ENCODE data around the gene IL18BP.
A peak's percentile ranks its signal among the peaks of the same experiment; 100 is the strongest.

Gene IL18BP

DNA sequence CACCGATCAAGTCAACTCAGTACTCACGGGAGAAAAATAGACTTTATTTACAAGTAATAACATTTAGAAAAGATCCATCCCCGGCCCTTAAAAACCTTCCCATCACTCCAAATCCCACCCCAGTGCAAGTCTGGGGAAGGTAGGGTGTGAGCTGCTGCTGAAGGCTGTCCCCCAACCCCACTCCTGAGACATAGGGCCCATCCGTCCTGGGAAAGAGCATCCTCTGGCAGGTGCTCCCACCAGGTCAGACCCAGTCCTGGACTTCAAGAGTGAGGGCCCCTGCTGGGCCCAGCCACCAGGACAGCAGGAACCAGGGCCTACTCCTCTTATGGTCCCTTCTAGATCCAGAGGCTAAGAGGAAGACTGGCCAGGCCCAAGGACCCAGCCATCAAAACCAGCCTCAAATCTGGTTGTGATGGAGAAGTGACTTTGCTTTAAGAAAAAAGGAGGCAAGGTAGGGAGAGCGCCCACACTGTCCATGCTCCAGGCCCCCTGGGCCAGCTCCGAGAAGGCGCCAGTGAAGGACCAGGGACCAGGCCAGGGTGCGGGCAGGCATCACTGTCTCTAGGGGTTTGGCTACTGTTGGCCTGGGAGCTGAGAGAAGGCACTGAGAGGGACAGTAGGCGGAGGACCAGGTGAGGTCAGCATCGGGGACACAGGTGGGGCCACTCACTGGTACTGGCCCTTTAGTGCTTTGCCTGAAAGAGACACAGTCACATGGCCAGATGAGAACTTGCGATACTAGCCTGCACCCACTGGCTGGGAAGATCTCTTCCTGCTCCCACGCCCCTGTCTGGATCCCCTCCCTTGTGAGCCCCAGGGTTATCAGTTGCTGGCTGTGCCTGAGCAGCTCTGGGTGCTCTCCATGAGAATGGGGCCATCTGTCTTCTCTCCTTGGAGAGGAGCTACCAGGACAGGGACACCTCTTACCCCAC, 4.4 kb downstream of the IL18BP start:
- Mint-ChIP-seq H3K27me3 (no peaks in the 10 kb centered on the region), H3K27ac (peak overlapping the region; percentile 77), H3K4me3 (no peak overlapping the region), H3K36me3 (peaks cover 2% of the 10 kb centered on the region), H3K4me1 (ENCODE audit: low read depth) (peaks cover 31% of the 10 kb centered on the region), H3K9me3 (ENCODE audit: low read depth) (no peaks in the 10 kb centered on the region)

- H3K4me3 Mint-ChIP-seq: no peak overlapping the region
- peaks cover 5% of the 10 kb centered on the region for H3K36me3 Mint-ChIP-seq
- peak overlapping the region; percentile 22 for H3K27ac Mint-ChIP-seq
- no peaks in the 10 kb centered on the region for H3K9me3 Mint-ChIP-seq (ENCODE audit: low read depth)
- no peaks in the 10 kb centered on the region for H3K27me3 Mint-ChIP-seq
- peaks cover 25% of the 10 kb centered on the region for H3K4me1 Mint-ChIP-seq (ENCODE audit: low read depth)
Measured at GRCh38 chr11:72003776-72004171, 5.1 kb downstream of the IL18BP start.

- no peak overlapping the region for H3K4me3 Mint-ChIP-seq
Measured at GRCh38 chr11:72004515-72005346, 6.0 kb downstream of the IL18BP start.

GRCh38 chr11:72005347-72006260, 6.9 kb downstream of the IL18BP start:
- Mint-ChIP-seq H3K27ac (peak overlapping the region; percentile 46), H3K9me3 (ENCODE audit: low read depth) (no peaks in the 10 kb centered on the region), H3K27me3 (no peaks in the 10 kb centered on the region), H3K4me1 (ENCODE audit: low read depth) (peaks cover 7% of the 10 kb centered on the region), H3K4me3 (no peak overlapping the region), H3K36me3 (peaks cover 2% of the 10 kb centered on the region)

More at GRCh38 chr11:72004515-72005346, 6.0 kb downstream of the IL18BP start:
- Mint-ChIP-seq H3K36me3 (peaks cover 2% of the 10 kb centered on the region), H3K27me3 (no peaks in the 10 kb centered on the region), H3K27ac (peak overlapping the region; percentile 28), H3K4me1 (ENCODE audit: low read depth) (peaks cover 15% of the 10 kb centered on the region), H3K9me3 (ENCODE audit: low read depth) (no peaks in the 10 kb centered on the region)

DNA sequence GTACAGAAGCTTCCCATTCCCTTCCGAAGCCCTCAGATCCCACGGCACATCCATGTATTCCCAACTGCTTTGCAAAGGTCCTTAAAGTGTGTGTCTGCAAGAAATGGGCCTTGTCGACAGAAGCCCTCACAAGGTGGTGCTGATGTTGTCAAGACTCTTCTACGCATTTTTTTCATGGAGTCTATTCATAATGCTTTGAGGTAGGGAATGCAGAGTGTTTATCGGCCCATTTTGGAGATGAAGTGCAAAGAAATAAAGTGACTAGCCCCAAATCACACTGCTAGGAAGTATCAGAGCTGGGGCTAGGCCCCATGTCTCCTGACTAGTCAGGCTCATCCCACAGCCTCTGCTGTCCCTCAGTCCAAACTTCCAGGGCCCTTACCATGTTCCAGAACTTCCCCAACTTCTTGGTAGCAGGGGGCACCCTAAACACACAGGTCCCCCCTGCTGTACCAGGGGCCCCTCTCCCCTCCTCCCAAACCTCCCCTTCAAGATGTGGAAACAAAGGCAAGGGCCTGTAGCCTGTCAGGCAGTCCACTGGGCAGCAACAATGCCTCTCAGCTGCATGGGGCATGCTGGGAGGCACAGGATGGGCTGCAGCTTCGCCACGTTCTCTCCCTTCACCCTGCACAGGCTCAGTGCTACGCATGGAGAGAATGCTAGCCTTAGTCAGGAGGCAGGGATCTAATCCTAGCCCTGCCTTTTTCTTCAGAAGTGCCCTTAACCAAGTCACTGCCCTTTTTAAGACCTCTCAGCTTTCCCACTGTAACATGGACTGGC, 7.8 kb downstream of the IL18BP start:
- peak overlapping the region; percentile 58 for H3K27ac Mint-ChIP-seq
- no peak overlapping the region for H3K4me3 Mint-ChIP-seq
- peaks cover 2% of the 10 kb centered on the region for H3K36me3 Mint-ChIP-seq
- H3K9me3 Mint-ChIP-seq (ENCODE audit: low read depth): no peaks in the 10 kb centered on the region
- H3K27me3 Mint-ChIP-seq: no peaks in the 10 kb centered on the region
- H3K4me1 Mint-ChIP-seq (ENCODE audit: low read depth): peaks cover 5% of the 10 kb centered on the region

DNA sequence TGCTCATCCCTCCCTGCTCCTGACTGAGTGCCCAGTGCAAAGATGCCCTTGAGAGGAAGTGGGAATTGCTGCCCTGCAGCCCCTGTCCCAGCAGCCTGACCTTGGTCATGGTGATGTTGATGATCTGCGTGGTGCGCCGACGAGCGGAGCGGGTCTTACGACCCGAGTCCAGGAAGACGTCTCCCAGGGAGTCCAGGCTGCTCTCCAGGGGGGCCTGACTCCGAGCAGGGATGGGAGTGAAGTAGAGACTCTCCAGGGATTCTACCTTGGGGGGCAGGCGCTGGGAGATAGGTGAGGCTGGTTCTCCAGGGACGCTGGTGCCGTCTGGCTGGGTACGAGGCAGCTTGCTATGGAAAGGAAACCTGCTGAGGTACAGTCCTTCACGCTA, 8.4 kb downstream of the IL18BP start:
- Mint-ChIP-seq H3K27ac (peak overlapping the region; percentile 58), H3K27me3 (no peaks in the 10 kb centered on the region), H3K9me3 (ENCODE audit: low read depth) (no peaks in the 10 kb centered on the region)

DNA sequence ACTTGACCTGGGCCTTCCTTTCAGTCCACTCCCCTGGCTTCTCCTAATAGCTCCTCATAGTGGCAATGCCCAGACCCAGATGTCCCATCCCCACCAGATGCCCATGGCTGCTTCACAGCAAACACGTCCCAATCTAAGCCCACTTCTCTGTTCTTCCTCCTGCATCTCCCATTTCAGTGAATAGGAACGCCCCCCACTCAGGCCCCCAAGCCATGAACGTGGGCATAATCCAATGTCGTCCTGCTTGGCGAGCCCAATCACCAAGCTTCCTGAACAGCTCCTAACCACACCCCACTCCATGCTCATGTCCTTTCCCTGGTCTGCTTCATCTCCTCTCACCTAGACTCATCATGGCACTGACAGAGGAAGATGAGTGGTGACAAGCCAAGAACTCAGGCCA, 8.9 kb downstream of the IL18BP start:
- Mint-ChIP-seq H3K27ac (peak overlapping the region; percentile 28), H3K4me1 (ENCODE audit: low read depth) (no peaks in the 10 kb centered on the region), H3K27me3 (no peaks in the 10 kb centered on the region), H3K36me3 (peaks cover 2% of the 10 kb centered on the region), H3K4me3 (no peak overlapping the region), H3K9me3 (ENCODE audit: low read depth) (no peaks in the 10 kb centered on the region)

More for the DNA sequence above, 8.4 kb downstream of the IL18BP start:
- H3K4me1 Mint-ChIP-seq (ENCODE audit: low read depth): peaks cover 2% of the 10 kb centered on the region
- H3K4me3 Mint-ChIP-seq: no peak overlapping the region
- peaks cover 2% of the 10 kb centered on the region for H3K36me3 Mint-ChIP-seq

- no peak overlapping the region for H3K27ac Mint-ChIP-seq
- no peaks in the 10 kb centered on the region for H3K27me3 Mint-ChIP-seq
- no peak overlapping the region for H3K4me3 Mint-ChIP-seq
- peaks cover 2% of the 10 kb centered on the region for H3K36me3 Mint-ChIP-seq
- no peaks in the 10 kb centered on the region for H3K4me1 Mint-ChIP-seq (ENCODE audit: low read depth)
- no peaks in the 10 kb centered on the region for H3K9me3 Mint-ChIP-seq (ENCODE audit: low read depth)
Measured at GRCh38 chr11:72008728-72009127, 10.0 kb downstream of the IL18BP start.

DNA sequence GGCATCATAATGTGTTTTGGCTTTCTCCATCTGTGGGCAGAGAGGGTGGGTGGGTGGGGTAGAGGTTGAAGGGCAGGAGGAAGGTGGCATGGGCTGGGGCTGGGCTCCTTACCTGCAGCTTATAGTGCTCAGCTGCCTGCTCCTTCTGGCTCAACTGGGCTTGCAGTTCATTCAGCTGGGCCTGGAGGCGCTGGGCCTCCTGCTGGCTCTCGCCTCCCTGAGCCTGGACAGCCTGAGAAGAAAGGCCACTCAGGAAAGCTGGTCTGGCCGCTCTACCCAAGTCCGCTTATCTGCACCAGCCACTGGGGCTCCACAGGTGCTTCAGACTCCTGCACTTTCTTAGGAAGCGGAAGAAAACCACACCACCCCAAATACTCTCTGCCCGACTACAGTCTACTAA, 10.4 kb downstream of the IL18BP start:
- H3K27me3 Mint-ChIP-seq: no peaks in the 10 kb centered on the region
- peak overlapping the region; percentile 77 for H3K27ac Mint-ChIP-seq
- H3K4me1 Mint-ChIP-seq (ENCODE audit: low read depth): no peaks in the 10 kb centered on the region
- H3K9me3 Mint-ChIP-seq (ENCODE audit: low read depth): no peaks in the 10 kb centered on the region
- peaks cover 2% of the 10 kb centered on the region for H3K36me3 Mint-ChIP-seq
- no peak overlapping the region for H3K4me3 Mint-ChIP-seq

DNA sequence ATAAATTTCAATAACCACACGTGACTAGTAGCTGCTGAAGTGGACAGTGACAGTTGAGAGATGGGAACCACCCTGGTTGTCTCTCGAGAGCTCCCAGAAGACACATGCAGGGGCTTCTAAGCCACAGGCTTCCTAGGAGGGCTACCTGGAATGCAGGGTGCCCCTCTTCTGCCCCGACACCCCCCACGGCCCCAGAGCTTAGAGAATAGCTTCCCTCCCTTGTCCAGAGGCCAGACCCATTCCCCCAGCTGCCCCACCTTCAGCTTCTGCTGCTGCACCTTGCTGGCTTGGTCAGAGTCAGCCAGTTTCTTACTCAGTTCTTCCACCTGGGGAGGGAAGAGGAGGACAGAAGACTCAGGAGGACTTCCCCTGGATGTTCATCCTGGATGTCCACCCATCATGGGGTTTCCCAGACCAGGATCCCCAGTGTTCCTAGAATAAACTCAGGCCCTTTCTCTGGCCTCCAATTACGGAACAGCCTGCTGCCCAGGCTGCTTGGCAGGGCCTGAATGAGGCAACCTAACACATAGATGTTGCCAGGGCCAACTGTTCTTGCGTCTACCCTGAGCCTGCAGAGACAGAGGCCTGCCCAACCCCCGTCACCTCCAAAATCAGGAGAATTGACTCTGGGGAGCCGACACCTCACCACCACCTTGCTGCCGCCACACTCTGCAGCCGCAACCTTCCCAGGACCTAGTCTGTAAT, 12.0 kb downstream of the IL18BP start:
- H3K27ac Mint-ChIP-seq: peak overlapping the region; percentile 22

GRCh38 chr11:72012091-72012630, 13.5 kb downstream of the IL18BP start:
- H3K36me3 Mint-ChIP-seq: peaks cover 2% of the 10 kb centered on the region
- peak overlapping the region; percentile 13 for H3K27ac Mint-ChIP-seq
- H3K9me3 Mint-ChIP-seq (ENCODE audit: low read depth): no peaks in the 10 kb centered on the region
- H3K4me1 Mint-ChIP-seq (ENCODE audit: low read depth): no peaks in the 10 kb centered on the region
- no peak overlapping the region for H3K4me3 Mint-ChIP-seq
- H3K27me3 Mint-ChIP-seq: no peaks in the 10 kb centered on the region

More for the DNA sequence above, 12.0 kb downstream of the IL18BP start:
- no peaks in the 10 kb centered on the region for H3K9me3 Mint-ChIP-seq (ENCODE audit: low read depth)
- H3K36me3 Mint-ChIP-seq: peaks cover 2% of the 10 kb centered on the region
- H3K27me3 Mint-ChIP-seq: no peaks in the 10 kb centered on the region
- no peak overlapping the region for H3K4me3 Mint-ChIP-seq
- H3K4me1 Mint-ChIP-seq (ENCODE audit: low read depth): no peaks in the 10 kb centered on the region

- Mint-ChIP-seq H3K4me1 (ENCODE audit: low read depth) (no peaks in the 10 kb centered on the region), H3K27me3 (no peaks in the 10 kb centered on the region), H3K4me3 (no peak overlapping the region), H3K27ac (no peak overlapping the region), H3K9me3 (ENCODE audit: low read depth) (no peaks in the 10 kb centered on the region), H3K36me3 (peaks cover 2% of the 10 kb centered on the region)
Measured at GRCh38 chr11:72012897-72013721, 14.4 kb downstream of the IL18BP start.
